NOMO-1 (cell line): Measurements from ENCODE around the gene CCN2.

Experiments
- DNase-seq, 2 experiments: peaks; one replicate each; lab custom pipeline; 2025; ENCODE audit not compliant: unreplicated experiment in 2 of 2; lab: John Stamatoyannopoulos, UW

CCN2 gene, protein sequence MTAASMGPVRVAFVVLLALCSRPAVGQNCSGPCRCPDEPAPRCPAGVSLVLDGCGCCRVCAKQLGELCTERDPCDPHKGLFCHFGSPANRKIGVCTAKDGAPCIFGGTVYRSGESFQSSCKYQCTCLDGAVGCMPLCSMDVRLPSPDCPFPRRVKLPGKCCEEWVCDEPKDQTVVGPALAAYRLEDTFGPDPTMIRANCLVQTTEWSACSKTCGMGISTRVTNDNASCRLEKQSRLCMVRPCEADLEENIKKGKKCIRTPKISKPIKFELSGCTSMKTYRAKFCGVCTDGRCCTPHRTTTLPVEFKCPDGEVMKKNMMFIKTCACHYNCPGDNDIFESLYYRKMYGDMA

GRCh38 chr6:131950767-131951575 is at the start of gene CCN2:
Gene CCN2, minus strand, starts transcription at chr6:131951372. Its CDS starts 200 bp downstream, at chr6:131951172.
- peak in 1 of 2 experiments; percentile 4 for DNase-seq

DNA sequence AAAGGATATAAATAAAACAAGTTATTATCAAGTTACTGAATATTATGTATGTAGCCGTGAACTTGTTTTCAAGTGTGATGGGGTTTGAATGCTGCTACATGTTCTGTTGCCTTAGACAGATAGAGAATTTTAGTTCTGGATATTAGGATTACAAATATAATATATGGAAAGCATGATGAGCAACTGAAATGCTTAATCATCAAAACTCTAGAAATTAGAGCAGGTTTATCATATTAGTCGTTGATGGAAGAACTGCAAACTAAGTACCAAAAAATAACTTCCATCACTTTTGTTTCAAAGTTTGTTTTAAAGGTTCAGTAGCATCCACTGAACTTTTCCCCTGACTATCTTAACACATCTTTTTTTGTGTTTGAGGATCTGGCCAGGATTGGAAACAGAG is 49.1 kb upstream of the CCN2 start:
- no peak for DNase-seq

GRCh38 chr6:131999545-132000146 is 48.5 kb upstream of the CCN2 start:
- DNase-seq: peak in 1 of 2 experiments; percentile 4

GRCh38 chr6:131998255-131998982 is 47.2 kb upstream of the CCN2 start:
- DNase-seq: no peak

GRCh38 chr6:131997429-131998153 is 46.4 kb upstream of the CCN2 start:
- DNase-seq: no peak

GRCh38 chr6:131995917-131996316 is 44.7 kb upstream of the CCN2 start:
- no peak for DNase-seq

DNA sequence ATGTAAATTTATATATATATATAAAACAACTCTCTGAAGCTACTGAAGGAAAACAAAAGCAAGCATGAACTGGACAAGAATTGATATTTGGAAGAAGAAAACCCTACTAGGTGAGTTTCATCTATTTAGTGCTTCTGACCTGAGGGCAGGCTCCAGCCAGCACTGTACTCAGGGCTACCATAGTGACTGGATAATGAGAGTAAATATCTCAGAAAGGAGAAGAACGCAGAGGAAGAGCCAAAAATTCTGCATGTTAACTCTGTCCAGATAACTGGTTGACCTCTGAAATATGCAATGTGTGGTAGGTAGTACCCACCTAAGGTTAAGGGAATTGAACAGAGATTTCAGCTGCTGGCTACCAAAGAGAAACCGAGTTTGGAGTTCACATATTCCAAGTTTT is 41.4 kb upstream of the CCN2 start:
- DNase-seq: no peak

DNA sequence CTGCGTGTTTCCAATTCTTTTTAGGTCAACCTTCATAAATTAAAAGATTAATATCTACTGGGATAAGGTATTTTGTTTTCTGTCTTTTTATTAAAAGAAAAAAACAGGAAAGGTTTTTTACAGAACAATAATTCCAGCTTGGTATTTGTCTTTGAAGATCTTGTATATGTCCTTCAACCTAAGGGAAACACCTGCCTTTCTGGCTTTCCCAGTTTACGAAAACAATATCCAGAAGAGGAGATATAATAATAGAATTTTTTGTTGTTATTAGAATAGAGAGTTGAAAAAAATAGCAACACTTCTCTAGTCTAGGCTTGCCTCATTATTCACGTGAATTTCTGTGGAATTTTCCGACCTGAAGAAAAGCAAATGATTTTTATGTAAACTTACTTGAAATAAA is 37.9 kb upstream of the CCN2 start:
- no peak for DNase-seq

DNA sequence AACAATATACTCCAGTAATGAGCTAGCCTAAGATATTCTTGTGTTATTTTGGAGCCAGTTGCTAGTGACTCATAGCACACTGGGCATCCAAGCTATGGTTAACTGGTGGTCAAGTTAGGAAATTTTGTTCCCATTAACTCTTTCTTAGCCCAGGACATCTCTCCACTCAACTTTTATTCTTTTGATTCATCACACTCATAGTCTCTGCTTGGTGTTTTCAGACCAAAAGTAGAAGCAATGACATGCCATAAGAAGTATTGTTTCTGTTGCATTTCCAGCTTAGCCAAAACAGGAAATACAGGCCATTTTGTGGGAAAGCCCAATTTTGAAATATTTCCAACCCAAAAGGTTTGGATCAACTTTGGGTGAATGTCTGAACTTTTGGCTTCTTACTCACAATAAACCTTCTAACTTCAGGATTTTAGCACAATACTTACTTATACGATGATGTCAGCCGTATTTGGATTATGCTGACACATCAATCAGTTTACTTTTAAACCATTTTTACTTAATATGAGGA is 31.6 kb upstream of the CCN2 start:
- no peak for DNase-seq

- no peak for DNase-seq
Measured at GRCh38 chr6:131981624-131981978, 30.4 kb upstream of the CCN2 start.

- no peak for DNase-seq
Measured at GRCh38 chr6:131980791-131981623, 29.8 kb upstream of the CCN2 start.

DNA sequence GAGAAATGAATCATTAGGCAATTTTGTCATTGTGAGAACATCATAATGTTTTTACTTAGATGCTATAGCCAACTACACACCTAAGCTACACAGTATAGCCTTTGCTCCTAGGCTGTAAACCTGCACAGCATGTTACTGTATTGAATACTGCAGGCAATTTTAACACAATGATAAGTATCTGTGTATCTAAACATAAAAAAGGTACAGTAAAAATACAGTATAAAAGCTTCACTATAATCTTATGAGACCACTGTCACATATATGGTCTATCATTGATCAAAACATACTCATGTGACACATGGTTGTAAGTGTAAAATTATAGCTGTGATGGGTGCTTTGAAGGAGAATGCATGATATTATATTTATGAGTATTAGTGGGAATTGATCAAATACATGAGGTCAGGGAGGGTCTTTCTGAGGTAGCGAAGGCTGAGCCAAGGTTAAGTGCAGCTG is 29.2 kb upstream of the CCN2 start:
- DNase-seq: no peak

- DNase-seq: no peak
Measured at GRCh38 chr6:131979515-131980337, 28.6 kb upstream of the CCN2 start.

DNA sequence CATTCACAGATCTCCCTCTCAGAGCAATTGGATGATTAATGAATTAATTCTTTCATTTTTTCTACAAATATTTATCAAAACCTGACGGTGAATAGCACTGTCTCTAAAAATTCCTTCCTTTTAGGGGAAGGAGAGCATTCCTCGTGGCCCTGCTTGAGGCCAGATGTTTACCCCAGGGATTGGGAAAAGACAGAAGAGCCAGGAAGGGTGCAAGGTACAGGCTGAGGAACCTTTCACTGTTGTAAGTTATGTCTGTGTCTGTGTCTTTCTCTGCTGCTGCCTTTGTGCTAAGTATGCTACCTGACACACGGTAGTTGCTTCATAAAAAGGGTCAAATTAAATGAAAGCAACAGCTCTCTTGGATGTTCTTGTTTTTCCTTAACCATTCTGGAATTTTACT is 27.4 kb upstream of the CCN2 start:
- no peak for DNase-seq

GRCh38 chr6:131976545-131977061 is 25.4 kb upstream of the CCN2 start:
- peak in 1 of 2 experiments; percentile 7 for DNase-seq

DNA sequence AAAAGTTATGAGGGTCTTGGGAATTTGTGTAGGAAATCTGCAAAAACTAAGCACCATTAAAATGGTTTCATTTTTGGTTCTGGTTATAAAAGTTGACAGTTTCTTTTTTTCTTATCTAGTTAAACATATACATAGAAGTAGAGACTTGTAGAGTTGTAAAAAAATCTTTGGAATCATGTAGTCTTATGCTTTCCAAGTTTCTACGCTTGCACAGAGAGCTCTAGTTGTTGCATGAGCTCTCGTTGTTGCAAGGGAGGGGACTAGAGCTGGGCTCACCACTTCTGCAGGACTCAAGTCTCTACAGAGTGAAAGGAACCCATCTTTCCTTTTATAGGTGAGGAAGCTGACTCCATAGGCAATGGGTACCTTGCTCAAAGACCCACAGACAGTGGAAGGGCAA is 21.6 kb upstream of the CCN2 start:
- DNase-seq: no peak

- no peak for DNase-seq
Measured at GRCh38 chr6:131970076-131970859, 19.1 kb upstream of the CCN2 start.
